Stomach (tissue), 4 donors: ENCODE data around the gene HAUS8.

ENCODE experiments used
- POLR2AphosphoS5 ChIP-seq, 3 donors: sonication (generic); formaldehyde crosslinking; IDR thresholded peaks; one replicate each; pipeline ENCODE4 v1.6.1; 2016; ENCODE audit warnings: antibody characterized with exemption in 3 of 3
- TF ChIP-seq, protein P1 (sequence below), 7 experiments: fragments of 450-650 bp in 4 of 7; fragments of 200-600 bp in 3 of 7; sonication (generic) in 3 of 7; IDR thresholded peaks; one replicate each; pipeline ENCODE4 v1.5.1; 2016 to 2019; ENCODE audit warnings: antibody characterized with exemption in 7 of 7, control low read depth in 2 of 7, mild to moderate bottlenecking in 1 of 7

DNA sequence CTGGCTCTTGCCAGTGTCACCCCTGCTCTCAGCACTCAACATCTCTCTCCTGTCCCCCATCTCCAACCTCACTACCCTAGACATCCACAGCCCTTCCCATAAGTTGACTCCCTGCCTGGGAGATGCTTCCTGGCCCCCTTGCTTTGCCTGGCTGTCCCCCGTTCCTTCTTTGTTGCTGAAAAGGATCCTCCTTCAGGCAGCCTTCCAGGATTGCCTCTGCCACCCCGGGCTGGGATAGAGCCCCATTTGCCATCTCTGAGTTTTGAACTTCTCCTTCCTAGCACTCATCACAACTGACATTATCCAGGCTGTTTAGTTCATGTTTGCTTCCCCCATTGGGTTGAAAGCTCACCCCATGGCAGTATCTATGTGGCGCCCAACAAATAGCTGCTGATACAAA, 68.7 kb downstream of the HAUS8 start:
- TF ChIP-seq POLR2AphosphoS5 (IDR thresholded peaks at IDR 0.05) = no peak
- TF ChIP-seq, protein P1, sequence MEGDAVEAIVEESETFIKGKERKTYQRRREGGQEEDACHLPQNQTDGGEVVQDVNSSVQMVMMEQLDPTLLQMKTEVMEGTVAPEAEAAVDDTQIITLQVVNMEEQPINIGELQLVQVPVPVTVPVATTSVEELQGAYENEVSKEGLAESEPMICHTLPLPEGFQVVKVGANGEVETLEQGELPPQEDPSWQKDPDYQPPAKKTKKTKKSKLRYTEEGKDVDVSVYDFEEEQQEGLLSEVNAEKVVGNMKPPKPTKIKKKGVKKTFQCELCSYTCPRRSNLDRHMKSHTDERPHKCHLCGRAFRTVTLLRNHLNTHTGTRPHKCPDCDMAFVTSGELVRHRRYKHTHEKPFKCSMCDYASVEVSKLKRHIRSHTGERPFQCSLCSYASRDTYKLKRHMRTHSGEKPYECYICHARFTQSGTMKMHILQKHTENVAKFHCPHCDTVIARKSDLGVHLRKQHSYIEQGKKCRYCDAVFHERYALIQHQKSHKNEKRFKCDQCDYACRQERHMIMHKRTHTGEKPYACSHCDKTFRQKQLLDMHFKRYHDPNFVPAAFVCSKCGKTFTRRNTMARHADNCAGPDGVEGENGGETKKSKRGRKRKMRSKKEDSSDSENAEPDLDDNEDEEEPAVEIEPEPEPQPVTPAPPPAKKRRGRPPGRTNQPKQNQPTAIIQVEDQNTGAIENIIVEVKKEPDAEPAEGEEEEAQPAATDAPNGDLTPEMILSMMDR (IDR thresholded peaks at IDR 0.05) = no peak
